GM21367 (cell line): Measurements from ENCODE around the gene ESPNL.

Experiments
- ATAC-seq: cut with Tn5 transposase; IDR thresholded peaks from one replicate; pipeline ENCODE4 v1.9.1; 2021; ENCODE audit not compliant: unreplicated experiment

The ESPNL gene

DNA sequence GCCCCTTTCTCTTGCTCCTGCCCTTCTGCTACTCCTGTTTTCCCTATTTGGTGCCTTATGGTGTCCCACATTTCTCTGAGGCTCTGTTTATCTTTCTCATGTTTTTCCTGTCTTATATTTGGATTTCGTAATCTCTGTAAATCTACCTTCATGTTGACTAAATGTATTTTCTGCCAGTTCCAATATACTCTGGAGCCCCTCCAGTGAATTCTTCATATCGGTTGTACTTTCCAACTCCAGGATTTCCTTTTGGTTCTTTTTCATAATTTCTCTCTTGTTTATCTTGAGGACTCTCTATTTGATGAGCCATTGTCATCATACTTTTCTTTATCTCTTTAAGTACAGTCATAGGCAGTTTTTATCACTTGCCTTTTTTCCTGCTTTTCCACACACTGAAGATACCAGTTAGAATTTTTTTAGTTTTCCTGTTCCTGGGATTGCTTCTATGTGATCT lies 20.2 kb upstream of the ESPNL start:
- ATAC-seq, result no peak

DNA sequence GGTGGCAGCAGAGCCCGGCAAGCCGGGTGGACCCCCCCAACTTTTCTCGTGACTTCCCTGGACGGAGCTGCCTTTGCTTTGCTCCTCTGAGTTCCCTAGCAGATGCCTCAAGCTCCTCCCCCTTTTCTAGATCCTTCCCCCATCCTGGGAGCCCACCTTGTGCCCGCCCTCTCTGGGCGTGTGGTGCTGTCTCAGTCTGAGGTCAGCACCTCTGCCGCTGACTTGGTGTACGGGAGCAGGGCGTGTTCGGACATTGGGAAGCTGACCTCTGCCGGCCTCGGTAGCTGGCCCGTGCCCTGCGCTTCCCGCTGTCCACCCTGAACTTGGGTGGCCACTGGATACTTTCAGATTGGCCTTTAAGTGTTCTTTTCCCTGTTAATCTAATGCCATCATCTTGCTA lies 19.6 kb upstream of the ESPNL start:
- no peak for ATAC-seq

DNA sequence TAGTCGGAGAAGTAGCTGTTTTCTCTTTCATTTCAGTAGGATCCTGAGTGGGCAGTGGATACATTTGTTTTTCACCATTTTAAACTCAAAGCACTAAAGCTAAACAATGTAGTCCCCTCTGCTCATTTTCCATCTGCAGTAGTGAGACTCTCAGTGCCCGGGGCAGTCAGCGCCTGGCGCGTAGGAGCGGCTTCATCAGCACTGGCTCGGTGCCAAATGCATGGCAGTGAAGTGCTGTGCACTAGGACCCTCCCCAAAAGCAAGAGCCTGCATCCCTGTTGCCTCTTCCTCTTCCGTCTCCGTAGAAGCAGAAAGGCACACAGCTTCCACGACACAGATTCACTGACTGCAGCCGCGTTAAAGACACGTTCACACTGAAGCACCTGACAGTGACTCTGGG lies 19.0 kb upstream of the ESPNL start:
- no peak for ATAC-seq

DNA sequence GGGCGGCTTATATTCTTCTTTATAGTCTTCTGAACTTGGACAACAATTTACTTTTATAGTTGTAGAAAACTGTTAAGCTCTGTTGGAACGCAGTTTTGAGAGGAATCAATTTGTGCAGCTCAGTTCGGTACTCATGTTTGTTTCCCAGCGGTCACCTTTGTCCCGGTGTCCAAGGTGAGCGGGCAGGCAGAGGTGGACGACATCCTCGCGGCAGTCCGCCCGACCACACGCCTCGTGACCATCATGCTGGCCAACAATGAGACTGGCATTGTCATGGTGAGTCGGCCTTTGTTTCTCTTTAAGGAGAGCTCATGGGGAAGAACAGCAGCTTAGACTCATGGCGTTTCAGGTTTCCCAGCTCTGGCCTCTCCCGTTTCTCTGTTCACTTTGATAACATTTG lies 18.6 kb upstream of the ESPNL start:
- ATAC-seq, result no peak

DNA sequence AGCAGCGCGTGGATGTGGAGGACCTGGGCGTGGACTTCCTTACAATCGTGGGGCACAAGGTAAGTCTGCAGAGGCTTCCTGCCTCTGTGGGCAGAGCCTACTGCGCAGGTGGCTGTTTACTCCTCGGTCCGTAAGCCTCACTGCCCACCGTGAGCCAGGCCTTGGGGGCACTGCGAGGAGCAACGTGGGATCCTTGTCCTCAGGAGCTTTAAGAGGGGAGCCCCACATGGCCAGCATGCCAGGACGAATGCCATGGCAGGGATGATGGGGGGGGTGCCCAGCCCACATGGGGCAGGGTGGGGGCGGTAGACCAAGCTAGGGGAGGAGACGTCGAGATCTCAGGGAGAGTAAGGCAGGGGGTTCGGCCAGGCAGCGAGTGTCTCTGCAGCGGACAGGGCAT lies 18.0 kb upstream of the ESPNL start:
- ATAC-seq, result no peak

DNA sequence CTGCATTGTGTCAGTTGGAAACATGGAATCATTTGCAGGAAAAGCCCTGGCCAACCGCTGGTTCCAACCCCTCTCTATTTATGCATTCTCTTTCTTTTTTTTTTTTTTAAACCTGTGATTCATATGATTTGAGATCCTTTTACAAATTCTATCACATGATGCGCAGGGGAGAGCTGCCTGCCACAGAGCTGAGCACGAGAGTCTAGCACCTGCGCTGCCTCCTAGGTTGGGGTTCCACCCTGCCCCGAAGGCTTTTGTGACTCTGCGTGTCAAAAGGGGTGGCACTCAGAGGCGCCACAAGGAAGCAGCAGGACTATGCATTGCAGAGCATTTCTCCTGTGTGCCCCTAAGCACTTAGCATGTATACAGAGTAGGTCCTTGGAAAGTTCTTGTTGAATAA lies 17.3 kb upstream of the ESPNL start:
- no peak for ATAC-seq

DNA sequence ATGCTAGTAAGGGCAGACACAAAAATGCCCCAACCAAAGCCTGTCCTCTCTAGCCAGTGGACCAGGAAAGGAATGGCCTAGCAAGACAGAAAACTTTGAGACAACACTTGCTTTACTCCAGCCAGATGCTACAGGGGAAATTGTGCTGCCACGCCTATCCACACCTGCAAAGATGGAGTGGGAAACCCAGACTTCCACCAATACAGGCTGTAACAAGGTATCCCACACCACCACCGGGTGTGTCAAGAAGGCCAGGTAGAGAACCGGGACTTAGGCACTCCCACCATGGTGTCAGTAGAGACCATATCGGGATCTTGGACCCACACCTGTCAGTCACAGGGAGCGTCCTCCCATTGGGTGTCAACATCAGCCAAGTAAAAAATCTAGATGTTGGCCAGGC lies 16.2 kb upstream of the ESPNL start:
- no peak for ATAC-seq

DNA sequence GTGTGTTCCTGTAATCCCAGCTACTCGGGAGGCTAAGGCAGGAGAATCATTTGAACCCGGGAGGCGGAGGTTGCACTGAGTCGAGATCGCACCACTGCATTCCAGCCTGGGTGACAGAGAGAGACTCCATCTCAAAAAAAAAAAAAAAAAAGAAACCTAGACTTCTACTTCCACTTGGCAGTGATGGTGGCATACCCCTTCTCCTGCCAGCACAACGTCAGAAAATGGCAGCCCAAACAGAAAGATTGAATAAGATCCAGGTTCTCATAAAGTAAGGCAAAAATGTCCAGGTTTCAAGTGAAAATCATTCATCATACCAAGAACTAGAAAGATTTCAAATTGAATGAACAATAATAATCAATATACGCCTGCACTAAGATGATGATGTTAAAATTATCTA lies 15.4 kb upstream of the ESPNL start:
- ATAC-seq, result no peak

DNA sequence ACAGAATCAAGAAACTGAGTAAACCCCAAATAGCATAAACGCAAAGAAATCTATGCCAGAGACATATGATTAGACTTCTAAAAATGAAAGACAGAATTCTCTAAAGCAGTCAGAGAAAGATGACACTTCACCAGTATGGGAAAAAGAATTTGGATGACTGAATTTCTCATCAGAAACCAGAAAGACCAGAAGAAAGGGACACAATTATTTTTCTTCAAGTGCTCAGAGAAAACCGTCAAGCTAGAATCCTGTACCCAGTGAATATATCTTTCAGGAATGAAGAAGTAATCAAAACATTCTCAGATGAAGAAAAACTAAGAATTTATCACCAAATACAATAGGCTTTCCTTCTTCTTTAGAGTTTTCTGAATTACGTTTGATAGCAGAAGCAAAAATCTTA lies 14.2 kb upstream of the ESPNL start:
- ATAC-seq, result no peak

DNA sequence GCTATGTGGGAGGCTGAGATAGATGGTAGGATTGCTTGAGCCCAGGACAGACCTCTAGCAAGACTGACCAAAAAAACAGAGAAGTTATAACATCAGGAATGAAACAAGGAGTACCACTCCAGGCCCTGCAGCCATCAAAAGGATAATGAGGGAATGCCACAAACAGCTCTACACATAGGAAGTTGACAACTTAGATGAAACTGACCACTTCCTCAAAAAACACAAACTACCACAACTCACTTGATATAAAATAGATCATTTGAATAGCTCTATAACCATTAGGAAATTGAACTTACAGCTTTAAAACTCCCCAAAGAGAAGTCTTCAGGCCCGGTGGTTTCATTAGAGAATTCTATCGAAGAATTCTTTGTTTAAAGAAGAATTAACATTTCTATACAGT lies 12.9 kb upstream of the ESPNL start:
- no peak for ATAC-seq

DNA sequence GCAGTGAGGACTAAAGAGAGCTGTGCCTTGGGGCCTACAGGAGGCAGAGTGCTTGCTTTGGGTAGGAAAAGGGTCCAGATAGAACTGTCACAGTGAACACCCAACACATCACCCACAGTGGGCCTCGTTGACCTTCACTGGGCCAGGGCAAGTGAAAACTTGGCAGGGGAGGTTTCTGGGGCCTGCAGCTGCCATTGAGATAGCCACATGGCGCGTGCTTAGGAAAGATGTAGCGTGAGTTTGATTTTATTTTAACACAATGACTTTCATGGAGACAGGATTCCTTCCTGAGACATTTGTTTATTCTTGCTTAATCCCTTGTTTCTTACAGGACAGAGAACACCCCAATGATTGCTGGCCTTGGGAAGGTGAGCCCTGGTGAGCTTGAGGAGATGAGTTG lies 9.3 kb upstream of the ESPNL start:
- ATAC-seq, result no peak

DNA sequence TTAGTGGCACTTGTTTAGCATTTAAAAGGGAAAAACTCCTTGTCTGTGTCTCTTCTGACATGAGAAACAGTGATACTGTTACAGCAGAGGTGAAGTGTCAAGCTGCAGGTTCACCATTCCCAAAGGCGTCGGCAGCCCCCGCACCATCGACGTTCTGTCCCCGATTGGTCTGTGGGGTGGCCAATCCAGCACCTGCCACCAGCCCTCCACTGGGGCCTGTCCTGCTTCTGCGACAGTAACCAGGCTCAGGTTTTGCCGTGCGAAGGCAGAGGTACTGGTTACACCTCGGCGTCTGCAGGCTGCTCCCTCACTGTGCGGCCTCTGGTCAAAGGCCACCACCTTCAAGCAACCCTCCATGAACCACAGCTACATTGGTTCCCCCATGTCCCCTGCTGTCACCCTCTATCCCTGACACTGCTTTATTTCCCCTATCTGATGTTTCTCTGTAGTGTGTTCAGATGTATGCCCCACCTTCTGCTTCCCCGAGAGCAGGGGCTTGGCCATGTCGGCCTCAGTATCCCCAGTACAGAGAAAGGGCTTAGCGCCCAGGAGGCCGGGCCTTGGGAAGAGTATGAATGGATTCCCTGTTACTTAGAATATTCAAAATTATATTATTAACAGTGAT lies 8.6 kb upstream of the ESPNL start:
- no peak for ATAC-seq

DNA sequence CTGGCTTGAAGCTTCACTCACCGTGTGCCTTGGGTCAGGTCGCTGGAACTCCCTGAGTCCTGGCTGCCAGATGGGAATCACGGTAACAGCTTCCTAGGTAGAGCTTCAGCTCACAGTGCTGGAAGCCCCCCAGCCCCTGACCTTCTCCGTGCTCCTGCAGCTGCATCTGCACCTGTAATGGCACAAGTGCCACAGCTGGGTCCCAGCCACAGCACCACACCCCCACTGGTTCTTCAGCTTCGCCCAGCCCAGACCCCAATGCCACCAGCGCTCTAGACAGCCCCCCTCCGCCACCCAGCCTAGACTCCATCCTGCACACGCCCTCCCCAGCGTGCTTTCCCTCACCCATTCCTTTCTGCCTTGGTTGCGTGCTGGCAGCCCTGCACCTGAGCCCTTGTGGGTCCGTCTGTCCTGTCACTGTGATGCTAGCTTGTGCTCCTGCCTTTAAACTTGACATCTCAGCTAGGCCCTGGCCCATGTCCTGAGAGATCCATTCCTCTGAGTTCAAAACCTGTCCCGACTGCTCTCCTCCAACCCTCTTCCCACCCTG lies 7.6 kb upstream of the ESPNL start:
- ATAC-seq, result no peak

DNA sequence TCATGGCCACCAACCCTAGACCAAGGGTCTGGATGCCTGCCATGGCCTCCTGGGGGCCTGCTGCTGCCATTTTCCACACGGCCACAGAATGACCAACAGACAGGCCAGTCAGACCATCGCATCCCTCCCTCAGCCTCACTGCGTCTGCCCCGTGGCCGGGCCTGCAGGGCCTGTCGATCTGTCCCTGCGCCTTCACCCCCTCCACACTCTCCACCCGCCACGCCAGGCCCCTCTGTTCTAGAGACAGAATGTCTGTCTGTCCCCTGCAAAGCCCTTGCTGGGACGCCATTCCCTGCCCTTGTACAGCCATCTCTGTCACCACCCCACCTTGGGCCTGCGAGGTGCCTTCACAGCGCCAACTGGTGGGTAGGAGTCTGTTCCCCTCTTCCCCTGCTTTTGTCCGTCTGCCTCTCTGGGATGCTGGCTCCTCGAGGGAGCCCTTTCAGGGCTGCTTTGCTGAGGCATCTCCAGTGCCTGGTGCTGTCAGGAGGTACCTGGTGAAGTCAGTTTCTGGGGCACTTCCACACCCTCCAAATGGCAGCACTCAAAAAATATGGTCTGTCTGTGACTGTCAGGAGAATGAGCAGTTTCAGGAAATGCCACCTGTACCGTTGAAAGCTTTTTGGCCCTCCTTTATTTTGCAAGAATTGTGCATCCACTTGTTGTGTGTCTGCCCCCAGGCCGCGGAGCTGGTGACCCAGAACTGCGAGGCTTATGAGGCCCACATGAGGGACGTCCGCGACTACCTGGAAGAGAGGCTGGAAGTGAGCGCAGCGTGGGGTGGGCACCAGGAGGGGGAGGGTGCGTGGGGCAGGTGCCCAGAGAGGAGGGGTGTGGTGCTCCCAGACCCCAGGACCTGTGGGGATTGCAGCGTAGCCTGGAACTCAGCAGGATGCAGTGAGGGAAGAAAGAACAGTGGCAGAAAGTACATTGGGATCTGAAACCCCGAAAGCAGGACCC lies 6.7 kb upstream of the ESPNL start:
- ATAC-seq, result no peak

DNA sequence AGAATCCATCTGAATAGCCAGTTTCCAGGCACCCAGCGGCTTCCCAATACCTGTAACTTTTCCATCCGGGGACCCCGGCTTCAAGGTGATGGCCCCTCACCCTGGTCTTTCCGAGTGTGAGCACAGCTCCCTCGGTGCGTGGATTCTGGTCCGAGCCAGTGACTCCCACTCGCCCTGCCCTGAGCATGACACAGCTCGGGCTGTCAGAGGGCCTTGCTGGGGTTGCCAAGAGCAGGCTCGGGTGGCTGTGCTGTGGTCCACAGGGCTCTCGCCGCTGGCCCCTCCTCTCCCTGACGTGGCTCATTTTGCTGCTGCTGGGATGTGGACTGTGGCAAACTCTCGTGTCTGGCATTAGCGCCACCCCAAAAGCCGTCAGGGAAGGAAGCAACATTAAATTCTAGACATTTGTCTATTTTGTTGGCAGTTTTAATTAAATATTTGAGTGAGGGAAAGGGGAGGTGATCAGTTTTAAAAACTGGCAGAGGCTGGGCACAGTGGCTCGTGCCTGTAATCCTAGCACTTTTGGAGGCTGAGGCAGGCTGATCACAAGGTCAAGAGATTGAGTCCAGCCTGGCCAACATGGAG lies 5.6 kb upstream of the ESPNL start:
- no peak for ATAC-seq

DNA sequence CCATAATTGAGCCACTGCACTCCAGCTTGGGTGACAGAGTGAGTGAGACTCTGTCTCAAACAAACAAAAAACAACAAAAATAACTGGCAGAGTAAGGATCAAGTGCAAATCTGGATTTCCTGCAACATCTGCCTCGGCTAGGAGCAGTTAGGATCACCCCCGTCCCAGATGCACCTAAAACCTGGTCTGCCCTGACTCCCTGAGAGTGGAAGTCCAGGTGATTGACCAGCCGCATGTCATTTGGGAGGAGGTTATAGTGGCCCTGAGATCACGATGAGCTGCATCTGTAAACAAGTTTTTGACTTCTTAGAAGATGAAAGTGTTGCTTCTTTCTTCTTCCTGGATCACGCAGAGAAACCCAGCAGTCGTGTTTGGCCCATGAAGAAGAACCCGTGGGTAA lies 5.0 kb upstream of the ESPNL start:
- no peak for ATAC-seq

DNA sequence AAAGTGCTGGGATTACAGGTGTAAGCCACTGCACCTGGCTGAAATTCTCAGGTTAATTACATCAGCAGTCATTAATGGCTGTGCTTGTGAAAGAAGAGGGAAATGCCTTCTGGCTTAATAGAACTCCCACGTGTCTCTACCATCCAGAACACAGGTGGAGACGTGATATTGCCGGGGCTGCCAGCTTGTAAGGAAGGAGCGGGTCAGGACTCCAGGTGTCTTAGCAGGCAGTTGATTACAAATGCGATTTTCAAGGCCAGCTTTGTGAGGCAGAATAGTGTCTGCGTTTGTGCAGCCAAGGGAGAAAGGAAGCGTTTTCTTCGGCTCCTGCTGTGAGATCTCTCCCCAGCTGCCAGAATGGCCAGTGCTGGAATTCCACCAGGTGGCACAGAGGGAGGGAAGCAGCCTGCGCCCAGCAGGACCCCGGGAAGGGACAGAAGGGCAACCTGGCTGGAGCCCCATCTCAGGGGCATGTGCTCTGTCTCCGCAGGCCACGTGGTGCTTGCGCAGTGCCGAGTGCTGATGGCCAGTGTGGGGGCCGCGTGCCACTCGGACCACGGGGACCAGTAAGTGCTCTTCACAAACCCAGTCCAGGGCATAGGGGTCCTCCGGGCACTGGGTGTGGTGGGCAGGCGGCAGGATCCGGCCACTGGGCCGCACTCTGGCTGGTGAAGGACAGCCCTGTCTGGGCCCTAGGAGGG lies 3.7 kb upstream of the ESPNL start:
- ATAC-seq, result no peak

DNA sequence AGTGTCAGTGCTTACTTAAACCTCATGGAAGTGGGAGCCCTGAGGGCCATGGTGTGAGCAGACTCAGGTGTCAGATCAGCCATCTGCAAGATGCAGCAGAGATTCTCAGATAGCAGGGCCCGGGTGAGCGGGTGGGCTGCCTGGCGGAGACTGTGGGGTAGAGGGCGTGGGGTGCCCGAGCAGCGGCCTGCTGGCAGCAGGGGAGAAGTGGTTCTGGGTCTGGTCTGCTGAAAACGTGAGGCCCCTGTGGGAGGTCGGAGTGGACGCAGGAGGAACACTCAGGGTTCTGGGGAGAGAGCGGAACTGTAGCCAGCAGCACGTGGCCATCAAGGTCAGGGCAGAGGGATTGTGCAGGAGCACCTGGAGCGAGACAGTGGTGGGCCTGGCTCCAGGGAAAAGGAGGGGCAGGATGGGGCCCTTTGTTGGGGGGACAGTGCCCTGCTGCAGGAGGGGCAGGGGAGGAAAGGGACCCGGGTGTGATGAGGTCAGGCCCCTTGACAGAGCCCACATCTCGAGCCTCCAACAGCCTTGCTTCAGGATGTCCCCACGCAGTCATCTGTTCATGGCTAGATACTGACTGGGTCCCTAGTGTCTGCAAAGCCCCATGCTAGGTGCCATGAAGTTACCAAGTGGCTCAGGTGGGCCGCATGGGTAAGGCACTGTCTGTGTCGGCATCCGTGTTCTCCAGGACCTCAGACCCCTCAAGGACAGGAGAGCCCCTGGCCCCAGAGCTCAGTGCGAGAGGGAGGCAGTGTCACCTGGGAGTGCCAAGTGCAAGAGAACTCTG lies 2.7 kb upstream of the ESPNL start:
- no peak for ATAC-seq

DNA sequence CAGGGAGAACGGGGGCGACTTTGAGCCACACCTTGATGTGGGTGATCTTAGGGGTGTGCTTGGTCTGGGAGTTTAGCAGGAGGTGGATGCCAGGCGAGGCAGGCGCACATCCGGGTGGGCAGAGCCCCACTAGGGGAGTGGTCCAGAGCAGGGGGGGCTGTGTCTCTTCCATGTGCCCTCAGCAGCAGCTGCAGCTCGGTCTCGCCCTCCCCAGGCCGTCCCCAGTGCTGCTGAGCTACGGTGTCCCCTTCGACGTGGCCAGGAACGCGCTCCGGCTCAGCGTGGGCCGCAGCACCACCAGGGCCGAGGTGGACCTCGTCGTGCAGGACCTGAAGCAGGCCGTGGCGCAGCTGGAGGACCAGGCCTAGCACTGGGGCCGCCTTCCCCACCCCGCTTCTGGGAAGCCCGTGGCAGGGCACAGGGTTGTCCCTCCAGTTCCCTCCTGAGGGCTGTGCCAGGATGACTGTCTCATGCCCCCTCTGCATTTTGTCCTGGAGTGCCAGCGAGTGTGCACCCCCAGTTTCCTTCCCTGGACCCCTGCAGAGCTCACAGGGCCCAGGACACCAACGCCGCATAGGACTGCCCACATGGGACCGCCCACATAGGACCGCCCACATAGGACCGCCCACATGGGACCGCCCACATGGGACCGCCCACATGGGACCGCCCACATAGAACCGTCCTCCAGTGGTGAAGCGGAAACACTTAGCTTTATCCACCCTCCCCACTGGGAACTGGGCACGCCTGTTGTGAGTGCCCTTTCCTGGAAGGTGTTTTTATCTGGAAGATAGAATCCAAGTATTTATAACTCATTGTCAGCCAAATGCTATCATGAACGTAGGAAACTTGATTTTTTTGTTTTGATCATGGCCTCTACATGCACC lies 1.9 kb upstream of the ESPNL start:
- ATAC-seq, result peak; percentile 70
